Neural cell (in vitro differentiated cells): ENCODE results near the gene HDAC4. TPM values are rescaled to one million over a fixed set of nuclear protein-coding genes. Genes with fewer than 3 reads are reported as not detected.

Source experiments
- H2AFZ ChIP-seq: fragments of 200-600, 300-800 bp; sonication (generic), shearing (Covaris generic); 2 replicates; pipeline ENCODE4 v1.6.0; 2014; ENCODE audit warnings: low read depth, mild to moderate bottlenecking, antibody characterized with exemption, low read length, moderate library complexity
- H3F3A ChIP-seq: fragments of 200-600 bp; shearing (Covaris generic); 2 replicates; pipeline ENCODE4 v1.6.1; 2016; ENCODE audit warnings: mild to moderate bottlenecking, moderate library complexity, mixed read lengths, antibody characterized with exemption, low read length; ENCODE audit not compliant: insufficient read depth, poor library complexity, severe bottlenecking
- H3K27ac ChIP-seq: fragments of 200-600, 300-800 bp; sonication (generic), shearing (Covaris generic); 2 replicates; pipeline ENCODE4 v1.5.1; 2014; ENCODE audit warnings: mild to moderate bottlenecking, low read length, moderate library complexity
- H3K27me3 ChIP-seq: fragments of 300-800, 200-600 bp; sonication (generic), shearing (Covaris generic); 2 replicates; pipeline ENCODE4 v1.6.0; 2014; ENCODE audit warnings: mild to moderate bottlenecking, low read depth, low read length, moderate library complexity; ENCODE audit not compliant: insufficient read depth
- H3K36me3 ChIP-seq: fragments of 300-800, 200-600 bp; sonication (generic), shearing (Covaris generic); 2 replicates; pipeline ENCODE4 v1.5.1; 2014; ENCODE audit warnings: mild to moderate bottlenecking, antibody characterized with exemption, low read length, moderate library complexity; ENCODE audit not compliant: insufficient read depth
- H3K4me2 ChIP-seq: fragments of 300-800, 200-600 bp; sonication (generic), shearing (Covaris generic); 2 replicates; pipeline ENCODE4 v1.6.0; 2014; ENCODE audit warnings: mild to moderate bottlenecking, low read length
- H3K4me3 ChIP-seq: fragments of 300-800, 200-600 bp; sonication (generic), shearing (Covaris generic); 2 replicates; pipeline ENCODE4 v1.5.1; 2014; ENCODE audit warnings: mild to moderate bottlenecking, low read length, moderate library complexity
- H3K79me2 ChIP-seq: fragments of 200-600 bp; shearing (Covaris generic); replicated peaks from 2 replicates; pipeline ENCODE4 v1.6.0; 2014; ENCODE audit warnings: mild to moderate bottlenecking, low read length, moderate library complexity; ENCODE audit not compliant: insufficient read depth
- H3K9ac ChIP-seq: fragments of 300-800, 200-600 bp; sonication (generic), shearing (Covaris generic); 2 replicates; pipeline ENCODE4 v1.6.1; 2016; ENCODE audit warnings: mild to moderate bottlenecking, low read length, mixed read lengths
- H3K9me2 ChIP-seq: fragments of 200-600 bp; shearing (Covaris generic); 2 replicates; pipeline ENCODE4 v1.6.1; 2016; ENCODE audit warnings: mild to moderate bottlenecking, low read length, mixed read lengths; ENCODE audit not compliant: insufficient read depth
- H3K9me3 ChIP-seq: fragments of 200-600, 300-800 bp; sonication (generic), shearing (Covaris generic); 2 replicates; pipeline ENCODE4 v1.6.1; 2016; ENCODE audit warnings: mild to moderate bottlenecking, mixed run types, low read length, moderate library complexity, mixed read lengths
- H4K20me1 ChIP-seq: fragments of 200-600 bp; shearing (Covaris generic); 2 replicates; pipeline ENCODE4 v1.6.1; 2016; ENCODE audit warnings: mild to moderate bottlenecking, mixed run types; ENCODE audit not compliant: insufficient read depth
- CTCF ChIP-seq: fragments of 450-650 bp; IDR thresholded peaks from 2 replicates; pipeline ENCODE4 v1.5.1; 2014; ENCODE audit warnings: antibody characterized with exemption, mild to moderate bottlenecking, moderate library complexity; ENCODE audit not compliant: poor library complexity, severe bottlenecking
- EP300 ChIP-seq: fragments of 450-650 bp; conservative IDR thresholded peaks from 2 replicates; pipeline ENCODE4 v1.6.1; 2014; ENCODE audit warnings: antibody characterized with exemption, mild to moderate bottlenecking, moderate library complexity; ENCODE audit not compliant: poor library complexity, severe bottlenecking
- EZH2 ChIP-seq: fragments of 200-600, 300-800 bp; shearing (Covaris generic), sonication (generic); IDR thresholded peaks from 2 replicates; pipeline ENCODE4 v1.6.1; 2014; ENCODE audit warnings: antibody characterized with exemption, low read length, borderline replicate concordance, mild to moderate bottlenecking; ENCODE audit not compliant: insufficient read depth, poor library complexity, severe bottlenecking
- MXI1 ChIP-seq: fragments of 450-650 bp; conservative IDR thresholded peaks from 2 replicates; pipeline ENCODE4 v1.6.1; 2014; ENCODE audit warnings: antibody characterized with exemption, mild to moderate bottlenecking; ENCODE audit not compliant: poor library complexity, severe bottlenecking
- POLR2AphosphoS5 ChIP-seq: IDR thresholded peaks from 2 replicates; pipeline ENCODE4 v1.6.1; 2012
- RAD21 ChIP-seq: fragments of 450-650 bp; conservative IDR thresholded peaks from 2 replicates; pipeline ENCODE4 v1.6.1; 2014; ENCODE audit warnings: antibody characterized with exemption, mild to moderate bottlenecking, moderate library complexity
- REST ChIP-seq: IDR thresholded peaks from 2 replicates; pipeline ENCODE4 v1.6.1; 2012; ENCODE audit warnings: borderline replicate concordance
- SMC3 ChIP-seq: fragments of 450-650 bp; conservative IDR thresholded peaks from 2 replicates; pipeline ENCODE4 v1.6.1; 2014; ENCODE audit warnings: antibody characterized with exemption, mild to moderate bottlenecking, moderate library complexity; ENCODE audit not compliant: poor library complexity
- TAF1 ChIP-seq: IDR thresholded peaks from 2 replicates; pipeline ENCODE4 v1.6.1; 2012; ENCODE audit warnings: low read depth
- polyA plus RNA-seq: library from polyadenylated mRNA; depleted of rRNA; stranded (reverse); fragments of >200 nt; gene quantifications from 2 replicates; pipeline ENCODE4 v1.2.3, GENCODE V29; 2014

Gene HDAC4
- polyA plus RNA-seq, 1 donor from 2014 or later: 3.4 TPM

GRCh38 chr2:239316562-239317465 lies 84.0 kb downstream of the HDAC4 start:
- no peak overlapping the region for H2AFZ ChIP-seq
- H3F3A ChIP-seq: no peaks in the 10 kb centered on the region
- no peaks in the 10 kb centered on the region for H3K9me2 ChIP-seq
- no peak overlapping the region for H3K27ac ChIP-seq
- no peaks in the 10 kb centered on the region for H3K27me3 ChIP-seq
- H4K20me1 ChIP-seq: no peaks in the 10 kb centered on the region
- H3K4me3 ChIP-seq: no peak overlapping the region
- TF ChIP-seq POLR2AphosphoS5: no peak
- no peak for TF ChIP-seq CTCF
- no peak for TF ChIP-seq EZH2
- no peak for TF ChIP-seq RAD21
- no peak for TF ChIP-seq TAF1
- TF ChIP-seq MXI1: no peak
- no peak for TF ChIP-seq EP300
- TF ChIP-seq REST: no peak
- TF ChIP-seq SMC3: no peak
- peaks cover 5% of the 10 kb centered on the region for H3K79me2 ChIP-seq
- H3K4me2 ChIP-seq: no peak overlapping the region
- H3K9ac ChIP-seq: no peak overlapping the region
- H3K9me3 ChIP-seq: no peaks in the 10 kb centered on the region
- no peaks in the 10 kb centered on the region for H3K36me3 ChIP-seq

GRCh38 chr2:239315308-239315707 lies 85.5 kb downstream of the HDAC4 start:
- H3K4me2 ChIP-seq: no peak overlapping the region
- peaks cover 5% of the 10 kb centered on the region for H3K79me2 ChIP-seq
- H3K9me2 ChIP-seq: no peaks in the 10 kb centered on the region
- no peaks in the 10 kb centered on the region for H4K20me1 ChIP-seq
- no peaks in the 10 kb centered on the region for H3K36me3 ChIP-seq
- H3F3A ChIP-seq: no peaks in the 10 kb centered on the region
- H3K27ac ChIP-seq: no peak overlapping the region
- no peaks in the 10 kb centered on the region for H3K27me3 ChIP-seq
- H3K9me3 ChIP-seq: no peaks in the 10 kb centered on the region
- H2AFZ ChIP-seq: no peak overlapping the region
- H3K9ac ChIP-seq: no peak overlapping the region
- H3K4me3 ChIP-seq: no peak overlapping the region
- TF ChIP-seq REST: no peak
- TF ChIP-seq EZH2: no peak
- TF ChIP-seq MXI1: no peak
- TF ChIP-seq EP300: no peak
- TF ChIP-seq SMC3: no peak
- TF ChIP-seq TAF1: no peak
- no peak for TF ChIP-seq CTCF
- no peak for TF ChIP-seq POLR2AphosphoS5
- no peak for TF ChIP-seq RAD21
